ENCODE results near the gene CEP41. TPM values are rescaled to one million over a fixed set of nuclear protein-coding genes. Genes with fewer than 3 reads are reported as not detected.

The CEP41 gene
- total and polyA plus RNA-seq, 10 of the 15 experiments (the other 5 are each of a cell fraction or from before 2014, with no cell fraction given): 11.4 to 43.0 (median 24.7) TPM

GRCh38 chr7:130446259-130446658 is 5.4 kb upstream of the CEP41 start:
- Histone ChIP-seq H3K27me3 (replicated peaks in 1 of 2; ENCODE audit: control insufficient read depth in 2 of 2, insufficient read depth in 2 of 2, low read length in 1 of 2) (no peaks in the 10 kb centered on the region), H3K4me2 (ENCODE audit: control insufficient read depth, insufficient read depth) (no peak overlapping the region), H4K20me1 (ENCODE audit: control insufficient read depth, insufficient read depth) (no peaks in the 10 kb centered on the region), H2AFZ (ENCODE audit: control insufficient read depth, low read depth, low read length) (no peak overlapping the region; the same call in 1 of the 2 replicates), H3K9ac (ENCODE audit: control insufficient read depth, insufficient read depth, low read length) (no peak overlapping the region), H3K9me3 (replicated peaks; ENCODE audit: control insufficient read depth, insufficient read depth, low read length) (peaks cover 5% of the 10 kb centered on the region; the same call in 2 of the 3 replicates), H3K36me3 (ENCODE audit: control insufficient read depth in 2 of 2, insufficient read depth in 2 of 2, low read length in 1 of 2) (no peaks in the 10 kb centered on the region), H3K27ac (ENCODE audit: control insufficient read depth, insufficient read depth) (no peak overlapping the region), H3K4me3 (no peak overlapping the region), H3K4me1 (ENCODE audit: control insufficient read depth, insufficient read depth, low read length) (peaks cover 8% of the 10 kb centered on the region; the same call in 1 of the 2 replicates), H3K79me2 (ENCODE audit: control insufficient read depth, insufficient read depth, low read length) (no peaks in the 10 kb centered on the region)
- BruUV-seq (replicated peaks): no TSS peak
- intact Hi-C loops (cut with micrococcal nuclease; ENCODE audit: unreplicated experiment) (no loop called here), in situ Hi-C loops (cut with MboI) (no loop called here)
- SMC1A ChIA-PET (ENCODE audit: uncharacterized antibody, unreplicated experiment): interaction anchor here (1.0 kb wide), 1 partner anchor 28 kb away, joined by 4 read pairs; no protein-coding TSS in a partner anchor
- TF ChIP-seq RUNX3 (IDR thresholded peaks at IDR 0.05; ENCODE audit: low read length): peak; percentile 63
- TF ChIP-seq SP1 (IDR thresholded peaks at IDR 0.05; ENCODE audit: low read depth, low read length): no peak
- RAD21 ChIA-PET (ENCODE audit: unreplicated experiment): interaction anchor here (0.6 kb wide), 1 partner anchor 812 kb away, joined by 3 read pairs; no protein-coding TSS in a partner anchor
- POLR2A ChIA-PET: no interaction called here
- 11% methylated on average over 3 of the region's 3 CpGs for WGBS (ENCODE audit: insufficient coverage, insufficient replicate concordance, low lambda C conversion rate, missing lambda C conversion rate)
- DNase-seq (ENCODE audit: low read depth, low spot score): no peak
- ATAC-seq: no peak; the same call in 2 of the 3 replicates
- CTCF ChIA-PET: no interaction called here
- FAIRE-seq: no peak

- H3K27me3 ChIP-seq (replicated peaks in 1 of 2; ENCODE audit: control insufficient read depth in 2 of 2, insufficient read depth in 2 of 2, low read length in 1 of 2): no peaks in the 10 kb centered on the region
- ChIA-PET RAD21 (ENCODE audit: unreplicated experiment) (no interaction called here), CTCF (no interaction called here), SMC1A (ENCODE audit: uncharacterized antibody, unreplicated experiment) (no interaction called here), POLR2A (no interaction called here)
- no peaks in the 10 kb centered on the region for H3K36me3 ChIP-seq (ENCODE audit: control insufficient read depth in 2 of 2, insufficient read depth in 2 of 2, low read length in 1 of 2)
- H3K4me2 ChIP-seq (ENCODE audit: control insufficient read depth, insufficient read depth): no peak overlapping the region
- no peaks in the 10 kb centered on the region for H4K20me1 ChIP-seq (ENCODE audit: control insufficient read depth, insufficient read depth)
- H3K4me1 ChIP-seq (ENCODE audit: control insufficient read depth, insufficient read depth, low read length): peaks cover 11% of the 10 kb centered on the region
- no peak overlapping the region for H3K27ac ChIP-seq (ENCODE audit: control insufficient read depth, insufficient read depth)
- peak in 1 of 3 experiments; percentile 5; a peak in 1 of 6 replicates for TF ChIP-seq CTCF (IDR thresholded peaks at IDR 0.05 in 2 of 3, conservative IDR thresholded peaks at IDR 0.05 in 1 of 3; ENCODE audit: control insufficient read depth in 2 of 3, extremely low read depth in 1 of 3, insufficient read depth in 1 of 3, low read depth in 3 of 3, low read length in 3 of 3)
- TF ChIP-seq SIN3A (IDR thresholded peaks at IDR 0.05; ENCODE audit: low read depth, low read length): no peak
- no peak for TF ChIP-seq MTA3 (IDR thresholded peaks at IDR 0.05; ENCODE audit: borderline replicate concordance, low read length)
- TF ChIP-seq HDGF (IDR thresholded peaks at IDR 0.05): no peak
- TF ChIP-seq BHLHE40 (IDR thresholded peaks at IDR 0.05; ENCODE audit: borderline replicate concordance in 1 of 2, low read depth in 2 of 2, low read length in 1 of 2): no peak
- no peak for TF ChIP-seq BCL11A (IDR thresholded peaks at IDR 0.05; ENCODE audit: low read depth, low read length)
- no peak for TF ChIP-seq MXI1 (IDR thresholded peaks at IDR 0.05; ENCODE audit: low read depth, low read length)
- TF ChIP-seq REST (IDR thresholded peaks at IDR 0.05; ENCODE audit: low read depth, low read length): no peak
- intact Hi-C loops (cut with micrococcal nuclease; ENCODE audit: unreplicated experiment): no loop called here
- DNase-seq (ENCODE audit: low read depth, low spot score) (no peak), FAIRE-seq (no peak), ATAC-seq (no peak)
- in situ Hi-C loops (cut with MboI): no loop called here
- BruUV-seq (replicated peaks): no TSS peak
- H3K79me2 ChIP-seq (ENCODE audit: control insufficient read depth, insufficient read depth, low read length): peaks cover 3% of the 10 kb centered on the region
- H2AFZ ChIP-seq (ENCODE audit: control insufficient read depth, low read depth, low read length): no peak overlapping the region; the same call in 1 of the 2 replicates
- no peak overlapping the region for H3K9ac ChIP-seq (ENCODE audit: control insufficient read depth, insufficient read depth, low read length)
- no peak overlapping the region for H3K4me3 ChIP-seq
- peaks cover 5% of the 10 kb centered on the region; the same call in 2 of the 3 replicates for H3K9me3 ChIP-seq (replicated peaks; ENCODE audit: control insufficient read depth, insufficient read depth, low read length)
- 93% methylated on average over 5 of the region's 5 CpGs for WGBS (ENCODE audit: insufficient coverage, insufficient replicate concordance, low lambda C conversion rate, missing lambda C conversion rate)
Measured at GRCh38 chr7:130444751-130445407, 4.1 kb upstream of the CEP41 start.

Measured in GM12878 (cell line).